HG02870 (cell line): ENCODE results near the gene MRGPRX3.

Experiments
- ATAC-seq: cut with Tn5 transposase; IDR thresholded peaks from one replicate; pipeline ENCODE4 v1.9.1; 2021; ENCODE audit warnings: mild to moderate bottlenecking, moderate library complexity; ENCODE audit not compliant: unreplicated experiment

Gene MRGPRX3

DNA sequence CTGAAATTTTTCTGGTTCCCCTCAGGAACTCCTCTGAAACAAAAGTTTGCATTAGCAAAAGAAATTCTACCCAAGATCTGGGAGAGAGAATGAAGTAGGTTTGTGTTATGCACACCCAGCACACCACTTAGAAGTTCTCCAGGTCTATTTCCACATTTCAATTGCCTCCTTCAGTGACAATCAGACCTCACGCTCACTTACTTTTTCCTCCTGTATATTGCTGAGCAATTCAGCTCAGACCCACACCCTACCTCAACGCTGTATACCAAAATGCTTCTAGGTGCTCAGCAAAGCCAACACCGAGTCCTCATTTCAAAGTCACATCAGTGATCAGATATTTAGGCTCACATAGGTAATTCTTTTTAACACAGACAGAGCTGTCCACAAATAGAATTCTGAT lies 19.2 kb downstream of the MRGPRX3 start:
- ATAC-seq = no peak

DNA sequence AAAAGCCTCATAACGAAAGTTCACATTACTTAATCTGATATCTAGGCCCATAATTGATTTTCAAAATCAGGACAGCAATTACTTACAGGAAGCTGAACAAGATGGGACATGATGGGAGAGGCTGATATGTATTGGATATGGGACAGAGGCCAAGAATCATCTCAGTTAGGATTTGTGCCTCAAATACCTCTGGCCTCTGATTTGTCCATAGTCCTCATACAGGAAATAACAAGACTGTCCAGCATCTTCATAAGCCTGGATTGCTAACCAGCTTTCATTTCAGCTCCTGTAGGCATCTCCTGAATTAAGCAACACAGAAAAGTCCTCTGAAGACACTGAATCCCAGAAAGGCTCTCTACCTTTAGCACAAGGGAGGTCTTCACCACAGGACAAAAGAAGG lies 36.0 kb downstream of the MRGPRX3 start:
- ATAC-seq = no peak

DNA sequence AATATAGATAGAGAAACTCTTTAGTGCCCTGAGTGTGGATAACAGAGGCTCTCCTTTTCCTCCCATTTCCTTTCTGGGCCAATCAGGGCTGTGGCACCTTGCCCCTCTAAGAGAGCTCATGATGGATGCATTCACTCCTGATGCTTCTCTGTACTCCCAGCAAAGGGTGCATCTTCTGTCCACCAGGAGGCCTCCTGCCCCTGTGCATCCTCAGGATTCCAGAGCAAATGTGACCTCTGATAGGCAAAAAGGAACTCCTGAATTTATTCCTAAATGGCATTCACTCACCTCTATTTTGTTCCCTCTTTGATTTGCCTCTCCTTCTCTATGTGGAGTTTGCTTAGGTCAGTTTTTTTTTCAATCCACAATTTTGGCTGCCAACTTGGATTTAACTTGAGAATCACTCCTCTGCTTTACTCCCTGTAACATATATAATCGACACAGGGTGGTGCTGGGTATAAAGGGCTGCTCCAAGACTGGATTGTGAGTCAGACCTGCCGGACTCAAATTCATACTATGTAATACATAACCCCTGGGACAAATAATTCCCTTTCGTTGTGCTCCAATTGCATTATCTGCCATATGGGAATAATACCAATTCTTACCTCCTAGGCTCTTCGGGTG lies 39.1 kb downstream of the MRGPRX3 start:
- no peak for ATAC-seq

DNA sequence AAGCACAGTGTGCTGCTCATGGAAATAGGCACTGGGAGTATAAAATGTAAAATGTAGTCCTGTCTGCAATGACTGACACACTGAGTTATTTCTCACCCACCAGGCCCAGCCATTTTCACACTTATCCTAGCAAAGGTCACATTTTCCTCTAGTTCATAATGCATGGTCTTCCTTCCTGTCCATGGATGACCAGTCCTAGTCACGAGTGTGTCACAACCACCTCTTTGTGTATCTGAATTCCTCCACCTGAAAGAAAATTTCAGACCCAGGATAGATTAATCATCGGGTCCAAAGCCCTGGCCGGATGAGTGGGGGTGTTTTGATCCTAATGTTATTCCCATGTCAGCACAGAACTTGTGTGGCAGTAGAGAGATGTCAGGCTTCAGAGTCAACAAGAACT lies 40.3 kb downstream of the MRGPRX3 start, which contains the start of gene MRGPRX4:
Gene MRGPRX4, plus strand, starts transcription at position 172 of the 400 bp plus-strand sequence. CDS start 420 bp downstream, outside the sequence.
- no peak for ATAC-seq

DNA sequence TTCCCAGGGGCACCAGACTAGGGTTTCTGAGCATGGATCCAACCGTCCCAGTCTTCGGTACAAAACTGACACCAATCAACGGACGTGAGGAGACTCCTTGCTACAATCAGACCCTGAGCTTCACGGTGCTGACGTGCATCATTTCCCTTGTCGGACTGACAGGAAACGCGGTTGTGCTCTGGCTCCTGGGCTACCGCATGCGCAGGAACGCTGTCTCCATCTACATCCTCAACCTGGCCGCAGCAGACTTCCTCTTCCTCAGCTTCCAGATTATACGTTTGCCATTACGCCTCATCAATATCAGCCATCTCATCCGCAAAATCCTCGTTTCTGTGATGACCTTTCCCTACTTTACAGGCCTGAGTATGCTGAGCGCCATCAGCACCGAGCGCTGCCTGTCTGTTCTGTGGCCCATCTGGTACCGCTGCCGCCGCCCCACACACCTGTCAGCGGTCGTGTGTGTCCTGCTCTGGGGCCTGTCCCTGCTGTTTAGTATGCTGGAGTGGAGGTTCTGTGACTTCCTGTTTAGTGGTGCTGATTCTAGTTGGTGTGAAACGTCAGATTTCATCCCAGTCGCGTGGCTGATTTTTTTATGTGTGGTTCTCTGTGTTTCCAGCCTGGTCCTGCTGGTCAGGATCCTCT lies 41.0 kb downstream of the MRGPRX3 start:
- peak; percentile 72 for ATAC-seq
